Neural cell (in vitro differentiated cells): ENCODE data around the gene LDAH. TPM values are rescaled to one million over a fixed set of nuclear protein-coding genes. Genes with fewer than 3 reads are reported as not detected.

Experiments
- H2AFZ ChIP-seq: fragments of 200-600, 300-800 bp; sonication (generic), shearing (Covaris generic); 2 replicates; pipeline ENCODE4 v1.6.0; 2014; ENCODE audit warnings: low read depth, mild to moderate bottlenecking, antibody characterized with exemption, low read length, moderate library complexity
- H3F3A ChIP-seq: fragments of 200-600 bp; shearing (Covaris generic); 2 replicates; pipeline ENCODE4 v1.6.1; 2016; ENCODE audit warnings: mild to moderate bottlenecking, moderate library complexity, mixed read lengths, antibody characterized with exemption, low read length; ENCODE audit not compliant: insufficient read depth, poor library complexity, severe bottlenecking
- H3K27ac ChIP-seq: fragments of 200-600, 300-800 bp; sonication (generic), shearing (Covaris generic); 2 replicates; pipeline ENCODE4 v1.5.1; 2014; ENCODE audit warnings: mild to moderate bottlenecking, low read length, moderate library complexity
- H3K27me3 ChIP-seq: fragments of 300-800, 200-600 bp; sonication (generic), shearing (Covaris generic); 2 replicates; pipeline ENCODE4 v1.6.0; 2014; ENCODE audit warnings: mild to moderate bottlenecking, low read depth, low read length, moderate library complexity; ENCODE audit not compliant: insufficient read depth
- H3K36me3 ChIP-seq: fragments of 300-800, 200-600 bp; sonication (generic), shearing (Covaris generic); 2 replicates; pipeline ENCODE4 v1.5.1; 2014; ENCODE audit warnings: mild to moderate bottlenecking, antibody characterized with exemption, low read length, moderate library complexity; ENCODE audit not compliant: insufficient read depth
- H3K4me2 ChIP-seq: fragments of 300-800, 200-600 bp; sonication (generic), shearing (Covaris generic); 2 replicates; pipeline ENCODE4 v1.6.0; 2014; ENCODE audit warnings: mild to moderate bottlenecking, low read length
- H3K4me3 ChIP-seq: fragments of 300-800, 200-600 bp; sonication (generic), shearing (Covaris generic); 2 replicates; pipeline ENCODE4 v1.5.1; 2014; ENCODE audit warnings: mild to moderate bottlenecking, low read length, moderate library complexity
- H3K79me2 ChIP-seq: fragments of 200-600 bp; shearing (Covaris generic); replicated peaks from 2 replicates; pipeline ENCODE4 v1.6.0; 2014; ENCODE audit warnings: mild to moderate bottlenecking, low read length, moderate library complexity; ENCODE audit not compliant: insufficient read depth
- H3K9ac ChIP-seq: fragments of 300-800, 200-600 bp; sonication (generic), shearing (Covaris generic); 2 replicates; pipeline ENCODE4 v1.6.1; 2016; ENCODE audit warnings: mild to moderate bottlenecking, low read length, mixed read lengths
- H3K9me2 ChIP-seq: fragments of 200-600 bp; shearing (Covaris generic); 2 replicates; pipeline ENCODE4 v1.6.1; 2016; ENCODE audit warnings: mild to moderate bottlenecking, low read length, mixed read lengths; ENCODE audit not compliant: insufficient read depth
- H3K9me3 ChIP-seq: fragments of 200-600, 300-800 bp; sonication (generic), shearing (Covaris generic); 2 replicates; pipeline ENCODE4 v1.6.1; 2016; ENCODE audit warnings: mild to moderate bottlenecking, mixed run types, low read length, moderate library complexity, mixed read lengths
- H4K20me1 ChIP-seq: fragments of 200-600 bp; shearing (Covaris generic); 2 replicates; pipeline ENCODE4 v1.6.1; 2016; ENCODE audit warnings: mild to moderate bottlenecking, mixed run types; ENCODE audit not compliant: insufficient read depth
- CTCF ChIP-seq: fragments of 450-650 bp; IDR thresholded peaks from 2 replicates; pipeline ENCODE4 v1.5.1; 2014; ENCODE audit warnings: antibody characterized with exemption, mild to moderate bottlenecking, moderate library complexity; ENCODE audit not compliant: poor library complexity, severe bottlenecking
- EP300 ChIP-seq: fragments of 450-650 bp; conservative IDR thresholded peaks from 2 replicates; pipeline ENCODE4 v1.6.1; 2014; ENCODE audit warnings: antibody characterized with exemption, mild to moderate bottlenecking, moderate library complexity; ENCODE audit not compliant: poor library complexity, severe bottlenecking
- EZH2 ChIP-seq: fragments of 200-600, 300-800 bp; shearing (Covaris generic), sonication (generic); IDR thresholded peaks from 2 replicates; pipeline ENCODE4 v1.6.1; 2014; ENCODE audit warnings: antibody characterized with exemption, low read length, borderline replicate concordance, mild to moderate bottlenecking; ENCODE audit not compliant: insufficient read depth, poor library complexity, severe bottlenecking
- MXI1 ChIP-seq: fragments of 450-650 bp; conservative IDR thresholded peaks from 2 replicates; pipeline ENCODE4 v1.6.1; 2014; ENCODE audit warnings: antibody characterized with exemption, mild to moderate bottlenecking; ENCODE audit not compliant: poor library complexity, severe bottlenecking
- POLR2AphosphoS5 ChIP-seq: IDR thresholded peaks from 2 replicates; pipeline ENCODE4 v1.6.1; 2012
- RAD21 ChIP-seq: fragments of 450-650 bp; conservative IDR thresholded peaks from 2 replicates; pipeline ENCODE4 v1.6.1; 2014; ENCODE audit warnings: antibody characterized with exemption, mild to moderate bottlenecking, moderate library complexity
- REST ChIP-seq: IDR thresholded peaks from 2 replicates; pipeline ENCODE4 v1.6.1; 2012; ENCODE audit warnings: borderline replicate concordance
- SMC3 ChIP-seq: fragments of 450-650 bp; conservative IDR thresholded peaks from 2 replicates; pipeline ENCODE4 v1.6.1; 2014; ENCODE audit warnings: antibody characterized with exemption, mild to moderate bottlenecking, moderate library complexity; ENCODE audit not compliant: poor library complexity
- TAF1 ChIP-seq: IDR thresholded peaks from 2 replicates; pipeline ENCODE4 v1.6.1; 2012; ENCODE audit warnings: low read depth
- polyA plus RNA-seq: library from polyadenylated mRNA; depleted of rRNA; stranded (reverse); fragments of >200 nt; gene quantifications from 2 replicates; pipeline ENCODE4 v1.2.3, GENCODE V29; 2014

The LDAH gene
- polyA plus RNA-seq, 1 donor from 2014 or later = 44.1 TPM

GRCh38 chr2:20677301-20678085 lies 145.4 kb downstream of the LDAH start:
- H3K4me3 ChIP-seq = no peak overlapping the region
- no peak overlapping the region for H3K4me2 ChIP-seq
- H3K27me3 ChIP-seq = peaks cover 17% of the 10 kb centered on the region
- no peak overlapping the region for H2AFZ ChIP-seq
- H3F3A ChIP-seq = no peaks in the 10 kb centered on the region
- H3K79me2 ChIP-seq = no peaks in the 10 kb centered on the region
- H3K27ac ChIP-seq = no peak overlapping the region
- H3K9me2 ChIP-seq = no peaks in the 10 kb centered on the region
- H4K20me1 ChIP-seq = no peaks in the 10 kb centered on the region
- H3K36me3 ChIP-seq = no peaks in the 10 kb centered on the region
- H3K9ac ChIP-seq = no peak overlapping the region
- no peak for TF ChIP-seq EP300
- TF ChIP-seq RAD21 = no peak
- no peak for TF ChIP-seq REST
- TF ChIP-seq MXI1 = no peak
- no peak for TF ChIP-seq EZH2
- TF ChIP-seq TAF1 = no peak
- no peak for TF ChIP-seq CTCF
- no peak for TF ChIP-seq SMC3
- TF ChIP-seq POLR2AphosphoS5 = no peak
- no peaks in the 10 kb centered on the region for H3K9me3 ChIP-seq

DNA sequence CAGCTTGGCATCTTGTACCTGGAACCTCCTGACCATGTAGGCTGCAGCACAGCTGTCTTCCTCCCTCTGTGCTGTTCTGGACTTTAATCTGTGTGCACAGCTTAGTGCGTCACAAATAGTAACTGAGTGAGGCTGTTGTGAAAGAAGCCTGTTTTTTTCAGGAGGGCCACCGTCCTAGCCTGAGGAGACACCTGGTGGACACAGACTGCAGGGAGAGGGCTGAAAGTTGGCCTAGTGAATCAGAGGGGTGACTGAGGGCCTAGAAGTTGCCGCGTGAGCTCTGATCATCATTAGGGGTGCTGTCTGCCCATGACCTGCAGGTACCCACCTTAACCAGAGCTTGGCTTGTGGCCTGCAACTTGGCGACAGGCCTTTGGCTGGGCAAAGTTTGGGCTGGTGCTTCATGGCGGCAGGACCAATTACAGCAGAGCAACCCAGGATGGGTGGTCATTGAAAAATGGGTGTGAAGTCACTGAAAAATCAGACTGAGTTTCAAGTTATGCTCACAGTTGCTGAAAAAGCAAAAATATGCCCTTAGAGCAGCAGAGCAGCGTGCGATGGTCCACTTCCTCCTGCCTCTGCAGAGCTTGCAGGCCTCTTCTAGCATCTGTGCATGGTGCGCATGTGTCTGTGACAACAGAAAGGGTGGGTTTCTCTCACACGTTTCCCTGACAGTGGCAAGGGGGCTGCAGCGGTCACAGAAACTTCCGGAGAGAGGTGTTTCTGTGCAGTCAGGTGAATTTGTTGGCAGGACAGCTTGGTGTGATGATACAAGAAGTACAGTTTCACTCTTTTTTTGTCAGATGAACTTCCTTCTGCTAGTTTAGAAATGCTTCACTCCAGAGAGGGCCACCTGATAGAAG lies 146.3 kb downstream of the LDAH start:
- TF ChIP-seq CTCF (no peak), SMC3 (no peak), REST (no peak), TAF1 (no peak)
- no peaks in the 10 kb centered on the region for H3K79me2 ChIP-seq
- no peak overlapping the region for H3K9ac ChIP-seq
- H3K27me3 ChIP-seq = peaks cover 26% of the 10 kb centered on the region
- H2AFZ ChIP-seq = no peak overlapping the region
- H3K9me2 ChIP-seq = no peaks in the 10 kb centered on the region
- no peaks in the 10 kb centered on the region for H3F3A ChIP-seq
- H3K27ac ChIP-seq = no peak overlapping the region
- no peaks in the 10 kb centered on the region for H3K9me3 ChIP-seq
- no peak overlapping the region for H3K4me3 ChIP-seq
- no peaks in the 10 kb centered on the region for H4K20me1 ChIP-seq
- no peaks in the 10 kb centered on the region for H3K36me3 ChIP-seq
- H3K4me2 ChIP-seq = no peak overlapping the region
